ENCODE results near the gene MRPL54.

Gene MRPL54

DNA sequence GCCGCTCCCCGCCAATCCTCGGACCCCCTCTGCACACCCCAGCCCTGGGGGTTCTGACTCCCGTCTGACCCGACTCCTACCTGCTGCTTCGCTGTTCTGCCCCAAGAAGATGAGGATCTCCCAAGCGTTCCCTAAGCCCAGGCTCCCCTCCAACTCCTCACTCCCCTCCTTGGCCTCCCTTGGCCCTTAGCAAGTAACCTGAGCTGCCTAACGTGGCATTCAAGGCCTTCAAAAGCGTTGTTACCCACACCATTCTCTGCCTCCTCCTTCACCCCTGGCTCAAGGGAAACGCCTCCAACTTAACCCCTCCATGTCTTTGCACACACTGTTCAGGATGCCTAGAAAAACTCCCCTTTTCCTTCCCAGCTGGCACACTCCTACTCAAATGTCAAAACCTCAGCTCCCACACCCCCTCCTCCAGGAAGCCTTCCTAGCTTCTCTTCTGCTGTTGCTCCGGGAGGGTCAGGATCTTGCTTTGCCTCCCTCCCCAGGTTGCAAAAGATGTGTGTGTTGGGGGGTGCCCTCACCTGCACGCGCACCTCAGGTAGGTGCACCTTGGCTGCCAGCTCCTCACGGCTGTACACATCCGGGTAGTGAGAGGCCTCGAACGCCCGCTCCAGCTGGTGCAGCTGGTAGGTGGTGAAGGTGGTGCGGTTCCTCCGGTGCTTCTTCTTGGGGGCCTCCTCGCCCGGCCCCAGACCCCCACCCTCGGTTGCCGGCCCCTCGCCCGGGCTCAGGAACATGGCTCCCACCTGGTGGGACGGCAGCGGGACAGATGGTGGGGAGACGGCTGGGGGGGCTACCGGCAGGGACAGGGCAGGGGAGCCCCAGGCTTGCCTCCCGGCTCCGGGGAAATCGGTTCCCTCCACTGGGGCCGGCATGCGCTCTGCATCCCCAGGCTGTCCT, 8.8 kb downstream of the MRPL54 start:
- TF ChIP-seq ZFX (IDR thresholded peaks at IDR 0.05), result no peak
- TF ChIP-seq, protein P1, sequence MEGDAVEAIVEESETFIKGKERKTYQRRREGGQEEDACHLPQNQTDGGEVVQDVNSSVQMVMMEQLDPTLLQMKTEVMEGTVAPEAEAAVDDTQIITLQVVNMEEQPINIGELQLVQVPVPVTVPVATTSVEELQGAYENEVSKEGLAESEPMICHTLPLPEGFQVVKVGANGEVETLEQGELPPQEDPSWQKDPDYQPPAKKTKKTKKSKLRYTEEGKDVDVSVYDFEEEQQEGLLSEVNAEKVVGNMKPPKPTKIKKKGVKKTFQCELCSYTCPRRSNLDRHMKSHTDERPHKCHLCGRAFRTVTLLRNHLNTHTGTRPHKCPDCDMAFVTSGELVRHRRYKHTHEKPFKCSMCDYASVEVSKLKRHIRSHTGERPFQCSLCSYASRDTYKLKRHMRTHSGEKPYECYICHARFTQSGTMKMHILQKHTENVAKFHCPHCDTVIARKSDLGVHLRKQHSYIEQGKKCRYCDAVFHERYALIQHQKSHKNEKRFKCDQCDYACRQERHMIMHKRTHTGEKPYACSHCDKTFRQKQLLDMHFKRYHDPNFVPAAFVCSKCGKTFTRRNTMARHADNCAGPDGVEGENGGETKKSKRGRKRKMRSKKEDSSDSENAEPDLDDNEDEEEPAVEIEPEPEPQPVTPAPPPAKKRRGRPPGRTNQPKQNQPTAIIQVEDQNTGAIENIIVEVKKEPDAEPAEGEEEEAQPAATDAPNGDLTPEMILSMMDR (conservative IDR thresholded peaks at IDR 0.05), result no peak

DNA sequence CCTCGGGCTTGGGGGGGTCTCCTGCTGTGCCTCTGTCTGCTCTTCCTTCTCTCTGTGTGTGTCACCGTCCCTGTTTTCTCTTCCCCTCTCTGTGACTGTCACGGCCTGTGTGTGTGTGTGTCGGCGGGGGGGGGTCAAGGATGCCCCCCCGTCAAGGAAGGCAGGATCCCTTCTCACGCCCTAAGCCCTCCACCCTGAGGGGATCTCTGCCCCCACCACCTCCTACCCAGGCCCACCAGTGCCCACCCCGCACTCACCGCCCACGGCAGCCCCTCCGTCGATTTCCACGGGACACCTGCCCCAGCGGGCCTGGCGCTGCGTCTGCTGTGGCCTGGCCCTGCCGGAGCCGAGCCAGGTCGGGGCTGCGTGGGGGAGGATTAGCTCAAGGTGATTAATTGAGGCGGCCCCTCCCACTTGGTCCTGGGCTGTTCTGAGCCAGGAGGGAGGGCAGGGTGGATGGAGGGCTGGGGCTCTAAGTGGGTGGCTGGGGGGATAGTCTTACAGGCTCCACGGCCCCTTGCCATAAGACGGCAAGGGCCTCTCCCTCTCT, 9.5 kb downstream of the MRPL54 start, which contains the start of gene RAX2:
TSS of gene RAX2 (minus strand) at position 323 of the 550 bp plus-strand sequence. CDS start 486 bp downstream, outside the sequence.
- H3K27ac ChIP-seq, result no peak within 1 kb of the TSS
- TF ChIP-seq, protein P1 (conservative IDR thresholded peaks at IDR 0.05), result no peak
- no peak for TF ChIP-seq ZFX (IDR thresholded peaks at IDR 0.05)

More for the DNA sequence above, 8.8 kb downstream of the MRPL54 start:
- no peak overlapping the region for H3K27ac ChIP-seq

- no peak overlapping the region for H3K27ac ChIP-seq
- TF ChIP-seq, protein P1 (conservative IDR thresholded peaks at IDR 0.05), result no peak
- no peak for TF ChIP-seq ZFX (IDR thresholded peaks at IDR 0.05)
These were observed 11.5 kb downstream of the MRPL54 start for GRCh38 chr19:3773814-3774515.

DNA sequence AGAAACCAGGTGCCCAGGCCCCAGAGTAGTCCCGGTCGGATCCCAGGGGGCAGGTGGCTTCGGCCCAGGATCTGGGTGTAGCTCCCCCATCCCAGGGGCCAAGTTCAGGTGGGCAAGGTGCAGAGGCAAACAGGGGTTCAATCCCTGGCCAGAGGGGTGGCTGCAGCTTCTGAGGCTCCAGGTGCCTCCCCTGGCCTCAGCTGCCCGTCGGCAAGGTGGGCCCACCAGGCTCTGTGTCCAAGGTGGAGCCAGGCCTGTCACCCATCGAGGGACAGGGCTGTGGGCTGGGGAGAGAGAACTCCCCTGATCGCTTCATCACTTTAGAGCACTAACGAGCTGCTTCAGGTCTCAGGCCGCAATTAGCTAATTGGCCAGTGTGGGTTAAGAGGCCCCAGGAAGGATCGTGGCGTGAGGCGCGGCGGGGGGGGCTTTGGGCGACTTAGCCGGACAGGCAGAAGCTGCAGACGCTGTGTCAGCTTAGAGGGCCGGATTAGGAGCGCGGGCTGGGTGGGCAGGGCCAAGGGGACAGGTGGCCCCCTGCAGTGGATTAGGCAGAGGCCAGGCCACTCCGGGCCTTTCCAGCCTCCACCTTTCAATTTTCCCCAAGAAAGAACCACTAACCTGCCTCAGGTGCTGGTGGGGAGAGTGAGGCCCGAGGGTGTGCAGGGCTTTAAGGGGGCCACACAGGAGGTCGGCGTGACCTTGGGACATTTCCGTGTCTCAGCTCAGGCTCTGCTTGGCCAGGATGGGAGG, 12.3 kb downstream of the MRPL54 start:
- no peak overlapping the region for H3K27ac ChIP-seq
- TF ChIP-seq, protein P1 (conservative IDR thresholded peaks at IDR 0.05), result no peak
- no peak for TF ChIP-seq ZFX (IDR thresholded peaks at IDR 0.05)

GRCh38 chr19:3775374-3775711, 12.9 kb downstream of the MRPL54 start:
- H3K27ac ChIP-seq, result no peak overlapping the region

DNA sequence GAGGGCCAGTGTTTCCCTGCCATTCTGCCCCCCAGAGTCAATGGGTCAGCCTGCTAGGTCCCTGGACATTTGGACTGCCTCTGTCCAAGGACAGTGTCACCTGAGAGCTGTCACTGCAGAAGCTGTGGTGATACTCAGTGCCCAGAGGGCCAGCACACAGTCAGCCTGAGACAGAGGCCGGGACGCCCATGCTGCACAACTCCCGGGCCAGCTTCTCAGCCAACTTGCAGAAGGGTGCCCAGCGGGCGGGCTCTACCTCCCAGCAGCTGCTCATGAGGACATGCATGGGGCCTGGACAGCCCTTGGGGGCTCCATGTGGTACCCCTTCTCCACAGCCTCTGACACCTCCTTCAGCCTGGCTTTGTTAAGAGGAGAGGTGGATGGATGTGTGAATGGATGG, 13.3 kb downstream of the MRPL54 start:
- no peak overlapping the region for H3K27ac ChIP-seq
- TF ChIP-seq, protein P1 (conservative IDR thresholded peaks at IDR 0.05), result no peak
- TF ChIP-seq ZFX (IDR thresholded peaks at IDR 0.05), result no peak

More at GRCh38 chr19:3775374-3775711, 12.9 kb downstream of the MRPL54 start:
- TF ChIP-seq ZFX (IDR thresholded peaks at IDR 0.05), result no peak
- TF ChIP-seq, protein P1 (conservative IDR thresholded peaks at IDR 0.05), result no peak

Measured in C4-2B (cell line).